NCI-H1092 treated with DMSO at 0.1 percent for 48 hours (cell line): Measurements from ENCODE around the gene GAS6.

Experiments
- DNase-seq: peaks from one replicate; lab custom pipeline; 2025; lab: John Stamatoyannopoulos, UW

GAS6 gene

GRCh38 chr13:113887700-113888201, 23.9 kb upstream of the GAS6 start:
- no peak for DNase-seq

DNA sequence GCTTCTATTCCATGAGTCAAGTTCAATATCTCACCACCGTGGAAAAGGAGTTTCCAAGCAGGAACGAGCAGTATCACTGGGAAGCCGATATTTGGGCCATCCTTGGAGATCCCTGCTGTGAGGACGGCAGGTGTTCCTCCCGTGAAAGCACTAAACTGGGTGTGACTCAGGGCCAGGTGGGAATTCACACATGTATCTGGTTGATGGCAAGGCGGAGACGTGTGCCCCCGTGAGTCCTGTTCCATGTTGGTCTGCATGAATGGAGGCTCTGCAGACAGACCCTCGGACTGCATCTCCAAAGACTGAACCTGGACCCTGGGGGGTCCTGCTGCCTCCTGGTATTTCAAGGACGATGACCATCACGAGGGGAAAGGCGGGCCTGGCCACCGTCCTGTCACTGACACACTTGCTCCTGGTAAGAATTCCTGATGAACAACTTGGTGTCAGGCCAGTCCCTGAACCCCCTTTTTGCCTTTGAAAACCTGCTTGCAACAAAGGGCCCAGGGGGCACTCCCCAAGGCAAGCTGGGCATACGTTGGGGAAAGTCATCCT, 22.8 kb upstream of the GAS6 start:
- no peak for DNase-seq

- DNase-seq: no peak
These were observed 20.9 kb upstream of the GAS6 start for GRCh38 chr13:113884821-113885220.

GRCh38 chr13:113883921-113884804, 20.3 kb upstream of the GAS6 start:
- no peak for DNase-seq

- DNase-seq: no peak
These were observed 19.5 kb upstream of the GAS6 start for GRCh38 chr13:113883314-113883811.

- DNase-seq: no peak
These were observed 18.8 kb upstream of the GAS6 start for GRCh38 chr13:113882716-113883115.

GRCh38 chr13:113882267-113882630, 18.4 kb upstream of the GAS6 start:
- no peak for DNase-seq

- DNase-seq: no peak
These were observed 17.9 kb upstream of the GAS6 start for GRCh38 chr13:113881614-113882266.

DNA sequence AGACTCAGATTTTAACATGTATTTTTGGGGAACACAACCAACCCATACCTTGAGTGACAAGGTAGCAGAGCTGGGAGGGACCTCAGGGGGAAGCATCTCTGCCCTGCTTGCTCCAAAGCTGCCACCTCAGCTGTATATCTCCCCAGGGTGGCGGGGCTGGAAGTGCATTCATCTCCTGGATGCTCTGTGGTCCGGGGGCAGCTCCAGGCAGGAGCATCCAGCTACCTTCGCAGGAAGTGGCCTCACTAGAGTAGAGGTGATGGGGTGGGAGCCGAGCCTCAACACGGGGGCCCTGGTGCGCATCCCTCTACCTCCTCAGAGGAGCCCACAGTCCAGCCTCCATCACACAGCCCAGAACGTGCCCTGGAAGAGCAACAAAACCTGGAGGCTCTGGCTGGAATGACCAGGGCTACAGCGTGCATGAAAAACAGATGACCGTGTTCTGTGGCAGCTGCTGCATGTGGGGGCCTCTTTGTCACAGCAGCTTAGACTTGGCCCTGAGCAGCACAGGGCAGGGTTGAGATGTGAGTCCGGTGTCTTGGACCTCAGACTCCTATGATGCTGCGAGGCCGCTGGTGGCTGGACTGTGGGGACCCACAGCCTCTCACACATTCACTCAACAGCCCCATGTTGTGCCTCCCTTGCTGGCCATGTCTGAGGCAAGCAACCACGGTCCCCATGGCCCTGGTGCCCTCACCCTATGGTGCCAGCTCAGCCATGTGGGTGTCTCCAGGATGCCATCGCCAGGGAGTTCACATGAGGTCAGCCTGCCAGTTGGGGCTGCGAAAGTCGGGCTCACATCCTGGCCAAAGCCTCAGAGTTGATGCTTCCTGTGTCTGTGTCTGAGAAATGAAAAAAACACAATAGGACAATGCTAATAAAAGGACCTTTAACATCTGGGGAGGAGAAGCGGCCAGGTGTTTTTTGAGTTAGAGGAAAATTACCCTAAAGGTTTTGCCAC, 17.1 kb upstream of the GAS6 start:
- DNase-seq: no peak

- DNase-seq: no peak
These were observed 15.9 kb upstream of the GAS6 start for GRCh38 chr13:113879494-113880360.

- no peak for DNase-seq
These were observed 15.1 kb upstream of the GAS6 start for GRCh38 chr13:113879017-113879416.

- no peak for DNase-seq
These were observed 13.5 kb upstream of the GAS6 start for GRCh38 chr13:113877149-113877990.

GRCh38 chr13:113876346-113877148, 12.7 kb upstream of the GAS6 start:
- DNase-seq: no peak

- DNase-seq: no peak
These were observed 12.0 kb upstream of the GAS6 start for GRCh38 chr13:113875837-113876281.

DNA sequence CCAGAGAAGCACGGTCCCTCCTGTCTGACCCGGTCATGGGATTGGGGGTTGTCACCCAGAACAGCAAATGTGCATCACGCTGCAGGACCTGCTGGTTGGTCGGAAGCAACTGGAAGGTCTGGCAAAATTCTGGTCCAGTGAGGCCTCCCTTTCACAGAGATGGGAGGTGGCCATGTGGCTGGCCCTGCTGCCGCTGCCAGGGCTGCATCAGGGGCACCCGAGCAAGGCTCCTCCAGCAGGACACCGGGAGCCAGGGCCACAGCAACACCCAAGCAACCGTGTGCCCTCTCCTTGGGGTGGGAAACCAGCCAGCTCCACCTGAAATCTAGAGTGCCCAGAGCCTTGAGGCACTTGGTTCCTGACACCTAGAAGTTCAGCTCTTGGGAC, 11.5 kb upstream of the GAS6 start:
- DNase-seq: no peak

DNA sequence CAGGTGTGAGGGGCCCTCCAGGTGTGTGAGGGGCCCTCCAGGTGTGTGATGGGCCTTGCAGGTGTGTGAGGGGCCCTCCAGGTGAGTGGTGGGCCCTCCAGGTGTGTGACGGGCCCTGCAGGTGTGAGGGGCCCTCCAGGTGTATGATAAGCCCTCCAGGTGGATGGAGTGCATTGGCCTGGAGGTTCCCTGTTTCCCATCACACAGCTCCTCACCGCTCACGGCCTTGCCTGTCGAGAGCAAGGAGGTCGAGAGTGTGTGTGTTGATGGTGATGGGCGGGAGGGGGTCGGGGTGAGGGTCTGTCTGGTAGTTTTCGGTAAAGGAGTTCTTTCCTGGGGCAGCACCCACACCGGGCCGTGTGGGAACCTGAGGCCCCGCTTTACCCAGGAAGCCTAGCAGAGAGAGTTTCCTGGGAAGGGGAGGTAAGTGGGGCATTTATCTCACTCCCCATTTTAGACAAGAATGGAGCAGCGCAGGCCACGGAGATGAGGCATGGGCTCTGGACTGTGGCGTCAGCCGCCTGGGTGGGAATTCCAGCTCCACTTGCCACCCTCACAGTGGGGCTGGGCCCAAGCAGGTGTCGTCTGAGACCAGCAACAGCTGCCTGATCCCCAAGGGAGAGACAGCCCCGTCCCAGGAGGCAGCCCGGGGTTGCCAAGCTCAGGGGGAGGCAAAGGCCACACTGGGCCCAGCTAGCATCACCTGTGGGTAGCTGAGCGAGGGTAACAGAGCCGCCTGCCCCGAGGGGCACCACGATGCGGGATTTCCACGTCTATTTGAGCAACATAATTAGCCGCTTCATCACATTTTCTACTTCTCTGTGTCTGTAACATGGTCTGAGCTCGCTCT, 10.9 kb upstream of the GAS6 start:
- DNase-seq: no peak

DNA sequence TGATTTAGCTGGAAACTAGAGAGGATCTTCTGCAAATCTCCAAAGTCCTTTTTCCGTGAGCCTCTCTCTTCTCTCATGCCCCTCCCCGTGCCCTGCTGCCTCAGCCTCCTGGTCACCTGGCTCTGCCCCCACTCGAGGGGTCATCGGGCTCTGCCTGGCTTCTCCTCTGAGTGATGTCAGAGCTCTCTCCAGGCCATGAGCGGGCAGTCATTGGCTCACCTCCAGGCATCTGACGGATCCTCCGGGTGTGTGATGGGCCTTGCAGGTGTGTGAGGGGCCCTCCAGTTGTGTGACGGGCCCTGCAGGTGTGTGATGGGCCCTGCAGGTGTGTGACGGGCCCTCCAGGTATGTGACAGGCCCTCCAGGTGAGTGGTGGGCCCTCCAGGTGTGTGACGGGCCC, 10.3 kb upstream of the GAS6 start:
- DNase-seq: no peak

DNA sequence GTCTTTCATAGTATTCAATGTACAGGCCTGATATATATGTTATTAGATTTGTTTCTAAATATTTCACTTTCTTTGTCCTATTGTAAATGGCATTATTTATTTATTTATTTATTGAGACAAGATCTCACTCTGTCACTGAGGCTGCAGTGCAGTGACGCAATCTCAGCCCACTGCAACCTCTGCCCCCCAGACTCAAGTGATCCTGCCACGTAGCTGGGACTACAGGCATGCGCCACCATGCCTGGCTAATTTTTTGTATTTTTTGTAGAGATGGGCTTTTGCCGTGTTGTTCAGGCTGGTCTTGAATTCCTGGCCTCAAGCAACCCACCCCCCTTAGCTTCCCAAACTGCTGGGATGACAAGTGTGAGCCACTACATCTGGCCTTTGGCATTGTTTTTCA, 5.4 kb upstream of the GAS6 start:
- no peak for DNase-seq
